H1 (cell line): Measurements from ENCODE around the gene LCAT. TPM values are rescaled to one million over a fixed set of nuclear protein-coding genes. Genes with fewer than 3 reads are reported as not detected.

Experiments
- CTCF ChIA-PET: fragments of 300-600 bp; sonication (Branson Sonifier 250); formaldehyde crosslinking; loops from one replicate; lab custom pipeline; 2021; ENCODE audit not compliant: partially characterized antibody; lab: Charles Lee
- POLR2A ChIA-PET: fragments of 300-600 bp; sonication (Branson Sonifier 250); formaldehyde crosslinking; loops from one replicate; lab custom pipeline; 2021; ENCODE audit warnings: inconsistent platforms; ENCODE audit not compliant: partially characterized antibody; lab: Charles Lee
- DNase-seq, 2 experiments: peaks; one replicate each; pipeline versions ENCODE4 v3.0.0 to v3.0.0-alpha.2; 2010 to 2022; ENCODE audit warnings: low spot score in 2 of 2, low read depth in 1 of 2, mixed read lengths in 1 of 2
- FAIRE-seq: peaks from 2 replicates; lab custom pipeline; 2011; peaks lifted over from hg19 to GRCh38; lab: Jason Lieb, UNC
- H2AFZ ChIP-seq: 2 replicates; pipeline ENCODE4 v1.8.1; 2012; ENCODE audit warnings: low read length, inconsistent platforms
- H2AK5ac ChIP-seq: 2 replicates; pipeline ENCODE4 v1.6.1; 2013; ENCODE audit warnings: low read depth, low read length
- H2BK120ac ChIP-seq: replicated peaks from 2 replicates; pipeline ENCODE3; 2013; ENCODE audit warnings: low read depth, low read length, inconsistent platforms
- H2BK12ac ChIP-seq: 2 replicates; pipeline ENCODE4 v1.6.1; 2013; ENCODE audit warnings: low read depth, low read length
- H2BK15ac ChIP-seq: 2 replicates; pipeline ENCODE4 v1.6.1; 2013; ENCODE audit warnings: low read length
- H2BK20ac ChIP-seq: 2 replicates; pipeline ENCODE4 v1.6.1; 2013; ENCODE audit warnings: low read length
- H2BK5ac ChIP-seq: 2 replicates; pipeline ENCODE4 v1.6.1; 2013; ENCODE audit warnings: low read depth, low read length
- H3K14ac ChIP-seq: 2 replicates; pipeline ENCODE4 v1.6.1; 2013; ENCODE audit warnings: inconsistent platforms; ENCODE audit not compliant: insufficient read length
- H3K18ac ChIP-seq: 2 replicates; pipeline ENCODE4 v1.6.1; 2013; ENCODE audit warnings: low read length; ENCODE audit errors: extremely low read depth
- H3K23ac ChIP-seq: 2 replicates; pipeline ENCODE4 v1.6.1; 2013; ENCODE audit warnings: inconsistent platforms; ENCODE audit not compliant: insufficient read length
- H3K23me2 ChIP-seq: 2 replicates; pipeline ENCODE4 v1.6.1; 2013; ENCODE audit warnings: low read depth, low read length
- H3K27ac ChIP-seq: 2 replicates; pipeline ENCODE4 v1.6.1; 2011; ENCODE audit warnings: low read depth, low read length, inconsistent platforms
- H3K27me3 ChIP-seq, 4 experiments: replicated peaks in 1 of 4; 1 replicate in 1 of 4; 2 replicates in 3 of 4; pipeline versions ENCODE4 v1.6.1 to v1.8.1; 2011 to 2013; ENCODE audit warnings: low read length in 3 of 4, mild to moderate bottlenecking in 3 of 4, inconsistent platforms in 2 of 4, mixed read lengths in 2 of 4, moderate library complexity in 1 of 4; ENCODE audit not compliant: control insufficient read depth in 3 of 4, insufficient read depth in 3 of 4; ENCODE audit errors: extremely low read depth in 1 of 4
- H3K36me3 ChIP-seq, 4 experiments: 2 replicates each; pipeline versions ENCODE4 v1.6.1 to v1.8.1; 2011 to 2013; ENCODE audit warnings: mild to moderate bottlenecking in 4 of 4, low read length in 3 of 4, moderate library complexity in 2 of 4, control low read depth in 1 of 4, inconsistent platforms in 1 of 4; ENCODE audit not compliant: insufficient read depth in 4 of 4, control insufficient read depth in 2 of 4
- H3K4ac ChIP-seq: replicated peaks from 2 replicates; pipeline ENCODE3; 2013; ENCODE audit warnings: low read length, low read depth, mixed read lengths, inconsistent platforms; ENCODE audit not compliant: insufficient read length
- H3K4me1 ChIP-seq, 4 experiments: replicated peaks in 1 of 4; 1 replicate in 1 of 4; 2 replicates in 3 of 4; pipeline versions ENCODE4 v1.6.1 to v1.8.1; 2011 to 2013; ENCODE audit warnings: low read length in 3 of 4, inconsistent platforms in 2 of 4, mixed read lengths in 1 of 4; ENCODE audit not compliant: insufficient read depth in 4 of 4, control insufficient read depth in 3 of 4
- H3K4me2 ChIP-seq, 2 experiments: 2 replicates each; pipeline versions ENCODE4 v1.6.1 to v1.8.1; 2011 to 2013; ENCODE audit warnings: low read depth in 2 of 2, low read length in 2 of 2, control low read depth in 1 of 2, inconsistent platforms in 1 of 2, mild to moderate bottlenecking in 1 of 2; ENCODE audit not compliant: insufficient read depth in 1 of 2
- H3K4me3 ChIP-seq, 4 experiments: fragments of 200-600, 300-600 bp in 1 of 4; sonication (generic), shearing (Covaris generic), sonication (Bioruptor Twin) in 1 of 4; 2 replicates each; pipeline versions ENCODE4 v1.5.1 to v1.8.1; 2011 to 2016; ENCODE audit warnings: low read length in 4 of 4, low read depth in 3 of 4, control low read depth in 2 of 4, inconsistent platforms in 2 of 4, mild to moderate bottlenecking in 2 of 4, mixed read lengths in 1 of 4, moderate library complexity in 1 of 4; ENCODE audit not compliant: insufficient read depth in 2 of 4; ENCODE audit errors: extremely low read depth in 1 of 4
- H3K56ac ChIP-seq: replicated peaks from 2 replicates; pipeline ENCODE3; 2013; ENCODE audit warnings: low read depth, mild to moderate bottlenecking, mixed read lengths, low read length, inconsistent platforms; ENCODE audit not compliant: insufficient read length
- H3K79me1 ChIP-seq: 2 replicates; pipeline ENCODE4 v1.6.1; 2013; ENCODE audit warnings: low read depth, low read length, control low read depth
- H3K79me2 ChIP-seq, 2 experiments: 2 replicates each; pipeline versions ENCODE4 v1.6.1 to v1.8.1; 2012 to 2013; ENCODE audit warnings: low read length in 2 of 2, mild to moderate bottlenecking in 2 of 2, inconsistent platforms in 1 of 2; ENCODE audit not compliant: insufficient read depth in 2 of 2, control insufficient read depth in 1 of 2
- H3K9ac ChIP-seq, 4 experiments: replicated peaks in 1 of 4; 1 replicate in 1 of 4; 2 replicates in 3 of 4; pipeline versions ENCODE4 v1.6.1 to v1.8.1; 2011 to 2013; ENCODE audit warnings: low read depth in 3 of 4, low read length in 3 of 4, control low read depth in 2 of 4, mild to moderate bottlenecking in 2 of 4, moderate library complexity in 2 of 4, inconsistent platforms in 1 of 4; ENCODE audit errors: extremely low read depth in 1 of 4
- H3K9me3 ChIP-seq, 2 experiments: 2 replicates each; pipeline versions ENCODE4 v1.6.1 to v1.8.1; 2012 to 2013; ENCODE audit warnings: mild to moderate bottlenecking in 2 of 2, moderate library complexity in 2 of 2, control low read depth in 1 of 2, inconsistent platforms in 1 of 2, low read depth in 1 of 2, low read length in 1 of 2, mixed read lengths in 1 of 2; ENCODE audit not compliant: insufficient read depth in 2 of 2
- H4K20me1 ChIP-seq, 2 experiments: replicated peaks in 1 of 2; 2 replicates each; pipeline versions ENCODE3 to v1.8.1; 2011 to 2013; ENCODE audit warnings: inconsistent platforms in 2 of 2, low read length in 2 of 2, mild to moderate bottlenecking in 1 of 2; ENCODE audit not compliant: insufficient read depth in 2 of 2, control insufficient read depth in 1 of 2
- H4K5ac ChIP-seq: 2 replicates; pipeline ENCODE4 v1.6.1; 2013; ENCODE audit warnings: low read length, low read depth, mixed read lengths, inconsistent platforms; ENCODE audit not compliant: insufficient read length
- H4K8ac ChIP-seq: 2 replicates; pipeline ENCODE4 v1.8.0; 2013; ENCODE audit warnings: mild to moderate bottlenecking, moderate library complexity, low read length, inconsistent platforms; ENCODE audit not compliant: insufficient read depth; ENCODE audit errors: extremely low read depth
- H4K91ac ChIP-seq: replicated peaks from 2 replicates; pipeline ENCODE3; 2013; ENCODE audit warnings: low read length, mixed read lengths, inconsistent platforms; ENCODE audit not compliant: insufficient read length
- BCL11A ChIP-seq, 2 experiments: IDR thresholded peaks; one replicate each; pipeline ENCODE4 v1.6.1; 2011; ENCODE audit warnings: low read depth in 2 of 2, low read length in 2 of 2, mild to moderate bottlenecking in 2 of 2
- RAD21 ChIP-seq, 2 experiments: IDR thresholded peaks in 1 of 2; conservative IDR thresholded peaks in 1 of 2; 2 replicates each; pipeline ENCODE4 v1.6.1; 2011; ENCODE audit warnings: low read depth in 2 of 2, low read length in 2 of 2, improper control_type of control experiment in 1 of 2, inconsistent platforms in 1 of 2, mild to moderate bottlenecking in 1 of 2, moderate library complexity in 1 of 2
- WGBS, 2 experiments: shearing (Covaris generic) in 1 of 2; methylation state at CpG; one replicate each; pipeline versions ENCODE4 v1.1.6 to v1.1.7; 2013 to 2015; ENCODE audit warnings: low lambda C conversion rate in 2 of 2, mixed read lengths in 2 of 2, inconsistent platforms in 1 of 2, low coverage in 1 of 2, missing lambda C conversion rate in 1 of 2; ENCODE audit not compliant: insufficient replicate concordance in 2 of 2, insufficient coverage in 1 of 2, insufficient read length in 1 of 2; ENCODE audit errors: extremely low coverage in 1 of 2, missing lambda C conversion rate in 1 of 2; 5-methylcytosine and 5-hydroxymethylcytosine counted together
- polyA plus RNA-seq, 7 experiments: library from polyadenylated mRNA; depleted of rRNA in 3 of 7; stranded (reverse) in 5 of 7; unstranded in 2 of 7; fragments of >200 nt in 5 of 7; fragments of 200-250 nt in 2 of 7; gene quantifications; 1 replicate in 5 of 7; 2 replicates in 1 of 7; 4 replicates in 1 of 7; pipeline versions ENCODE4 v1.2.1 to v1.2.3, GENCODE V29; 2011 to 2013; ENCODE audit warnings: missing spikeins in 2 of 7, mixed read lengths in 2 of 7
- total RNA-seq: library from RNA; stranded (reverse); fragmentation: NEBNext Ultra II Directional; extraction: Animal tissue kit (Norgen Biotek cat#: 25700); gene quantifications from 2 replicates; pipeline ENCODE4 v1.2.1, GENCODE V29; 2021

Gene LCAT
- total and polyA plus RNA-seq, 2 of the 8 experiments (the other 6 are each of a cell fraction or from before 2014, with no cell fraction given) = 9.4 to 19.6 TPM

- Histone ChIP-seq H3K23me2 (peaks cover 3% of the 10 kb centered on the region; the same call in 1 of the 2 replicates), H2BK12ac (no peak overlapping the region), H3K27me3 (no peaks in the 10 kb centered on the region), H4K20me1 (peaks cover 7 to 32% of the 10 kb centered on the region in 2 experiments), H3K56ac (no peak overlapping the region), H3K36me3 (peaks cover 12 to 56% (median 28%) of the 10 kb centered on the region in 4 experiments), H2BK120ac (no peak overlapping the region), H4K91ac (no peak overlapping the region), H4K8ac (no peak overlapping the region; the same call in 1 of the 2 replicates), H3K4me1 (no peaks in the 10 kb centered on the region), H2BK5ac (no peak overlapping the region), H3K4me3 (no peak overlapping the region), H3K14ac (no peak overlapping the region), H3K4ac (no peak overlapping the region), H4K5ac (no peak overlapping the region), H2AK5ac (no peak overlapping the region), H3K18ac (no peak overlapping the region), H3K9me3 (no peaks in the 10 kb centered on the region), H3K4me2 (no peak overlapping the region), H3K9ac (no peak overlapping the region), H3K23ac (no peak overlapping the region), H2BK20ac (no peak overlapping the region), H2AFZ (no peak overlapping the region), H3K79me1 (no peaks in the 10 kb centered on the region; the same call in 1 of the 2 replicates), H2BK15ac (no peak overlapping the region), H3K27ac (no peak overlapping the region), H3K79me2 (no peaks in the 10 kb centered on the region)
- POLR2A ChIA-PET = interaction anchor here (1.0 to 8.5 kb wide), 4 partner anchors 11 to 79 kb away, joined by 3 to 47 read pairs (median 3); partner anchors contain the start of gene PSMB10
- DNase-seq = no peak
- CTCF ChIA-PET = interaction anchor here (1.0 to 2.6 kb wide), 3 partner anchors 9 to 91 kb away, joined by 3 to 19 read pairs (median 5); no protein-coding TSS in a partner anchor
- 97% methylated on average over 15 of the region's 16 CpGs; no CpG with 5 or more reads in 1 of the 2 experiments for WGBS, 2 experiments
- no peak for TF ChIP-seq RAD21 (IDR thresholded peaks at IDR 0.05 in 1 of 2, conservative IDR thresholded peaks at IDR 0.05 in 1 of 2; ENCODE audit: low read depth in 2 of 2, low read length in 2 of 2)
- TF ChIP-seq BCL11A (IDR thresholded peaks at IDR 0.05; ENCODE audit: low read depth in 2 of 2, low read length in 2 of 2) = no peak
- no peak for FAIRE-seq
Observed at GRCh38 chr16:67950335-67950843, 6.5 kb upstream of the LCAT start.
